Tibial nerve (tissue), 4 donors: ENCODE measurements around the gene MGMT. TPM values are rescaled to one million over a fixed set of nuclear protein-coding genes. Genes with fewer than 3 reads are reported as not detected.

Experiments
- DNase-seq, 2 donors: peaks; one replicate each; pipeline ENCODE4 v3.0.0-alpha.2; 2019; ENCODE audit warnings: low spot score in 2 of 2
- H3K27ac ChIP-seq, 4 donors: fragments of 200-600 bp; sonication (generic) in 3 of 4; one replicate each; pipeline ENCODE4 v1.5.1; 2017 to 2019; ENCODE audit warnings: mild to moderate bottlenecking in 1 of 4
- H3K27me3 ChIP-seq, 2 donors: fragments of 200-600 bp; sonication (generic) in 1 of 2; one replicate each; pipeline versions ENCODE4 v1.5.1 to v1.6.0; 2017 to 2019
- H3K36me3 ChIP-seq, 3 donors: fragments of 200-600 bp; sonication (generic); one replicate each; pipeline ENCODE4 v1.5.1; 2018 to 2019
- H3K4me1 ChIP-seq, 4 donors: fragments of 200-600 bp; sonication (generic) in 3 of 4; one replicate each; pipeline ENCODE4 v1.5.1; 2017 to 2019
- H3K4me3 ChIP-seq, 4 donors: fragments of 200-600 bp; sonication (generic) in 3 of 4; one replicate each; pipeline ENCODE4 v1.5.1; 2017 to 2019; ENCODE audit warnings: mild to moderate bottlenecking in 1 of 4, moderate library complexity in 1 of 4
- H3K9me3 ChIP-seq, 4 donors: fragments of 200-600 bp; sonication (generic) in 3 of 4; one replicate each; pipeline ENCODE4 v1.5.1; 2017 to 2019
- EP300 ChIP-seq, 2 donors: sonication (generic); formaldehyde crosslinking; IDR thresholded peaks; one replicate each; pipeline ENCODE4 v1.6.1; 2017; ENCODE audit warnings: antibody characterized with exemption in 2 of 2, mild to moderate bottlenecking in 1 of 2
- POLR2A ChIP-seq, 2 donors: fragments of 450-650 bp; IDR thresholded peaks; one replicate each; pipeline ENCODE4 v1.6.1; 2017; ENCODE audit warnings: antibody characterized with exemption in 2 of 2, mild to moderate bottlenecking in 2 of 2, moderate library complexity in 2 of 2
- WGBS, 2 donors: methylation state at CpG; one replicate each; pipeline ENCODE4 v1.1.5; 2018; 5-methylcytosine and 5-hydroxymethylcytosine counted together
- total RNA-seq, 4 donors: library from RNA; depleted of rRNA; stranded (reverse); fragments of >200 nt; gene quantifications; one replicate each; pipeline ENCODE4 v1.1.0, GENCODE V29; 2016
- TF ChIP-seq, protein P1 (sequence below), 5 experiments: fragments of 200-600 bp in 3 of 5; fragments of 450-650 bp in 2 of 5; sonication (generic) in 3 of 5; IDR thresholded peaks; one replicate each; pipeline ENCODE4 v1.5.1; 2016 to 2019; ENCODE audit warnings: antibody characterized with exemption in 5 of 5, mild to moderate bottlenecking in 3 of 5, moderate library complexity in 2 of 5

Gene MGMT
- total RNA-seq, 4 donors from 2014 or later, result 26.1 to 39.1 (median 33.7) TPM

DNA sequence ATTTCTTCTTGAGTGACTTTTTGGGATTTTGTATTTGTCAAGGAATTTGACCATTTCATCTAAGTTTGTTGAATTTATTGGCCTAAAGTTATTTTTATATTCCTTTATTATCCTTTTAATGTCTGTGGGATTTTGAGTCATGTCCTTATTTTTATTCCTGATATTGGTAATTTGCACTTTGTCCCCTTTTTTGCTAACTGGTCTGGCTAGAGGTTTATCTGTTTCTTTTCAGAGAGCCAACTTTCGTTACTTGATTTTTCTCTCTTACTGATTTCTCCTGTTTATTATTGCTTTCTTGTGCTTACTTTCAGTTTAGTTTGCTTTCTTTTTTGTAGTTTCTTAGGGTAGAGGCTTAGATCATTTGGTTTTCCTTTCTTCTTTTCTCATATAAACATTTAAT, 14.6 kb downstream of the MGMT start:
- peaks cover 0 to 53% (median 15%) of the 10 kb centered on the region in 4 donors for H3K9me3 ChIP-seq
- peaks cover 0 to 34% (median 0%) of the 10 kb centered on the region in 3 donors for H3K36me3 ChIP-seq
- WGBS, 2 donors, result 93 to 97% methylated on average over 1 of the region's 1 CpG
- no peak overlapping the region for H3K4me3 ChIP-seq
- H3K27ac ChIP-seq, result no peak overlapping the region
- H3K27me3 ChIP-seq, result no peaks in the 10 kb centered on the region
- no peak for TF ChIP-seq EP300 (IDR thresholded peaks at IDR 0.05)
- TF ChIP-seq POLR2A (IDR thresholded peaks at IDR 0.05), result no peak
- TF ChIP-seq, protein P1, sequence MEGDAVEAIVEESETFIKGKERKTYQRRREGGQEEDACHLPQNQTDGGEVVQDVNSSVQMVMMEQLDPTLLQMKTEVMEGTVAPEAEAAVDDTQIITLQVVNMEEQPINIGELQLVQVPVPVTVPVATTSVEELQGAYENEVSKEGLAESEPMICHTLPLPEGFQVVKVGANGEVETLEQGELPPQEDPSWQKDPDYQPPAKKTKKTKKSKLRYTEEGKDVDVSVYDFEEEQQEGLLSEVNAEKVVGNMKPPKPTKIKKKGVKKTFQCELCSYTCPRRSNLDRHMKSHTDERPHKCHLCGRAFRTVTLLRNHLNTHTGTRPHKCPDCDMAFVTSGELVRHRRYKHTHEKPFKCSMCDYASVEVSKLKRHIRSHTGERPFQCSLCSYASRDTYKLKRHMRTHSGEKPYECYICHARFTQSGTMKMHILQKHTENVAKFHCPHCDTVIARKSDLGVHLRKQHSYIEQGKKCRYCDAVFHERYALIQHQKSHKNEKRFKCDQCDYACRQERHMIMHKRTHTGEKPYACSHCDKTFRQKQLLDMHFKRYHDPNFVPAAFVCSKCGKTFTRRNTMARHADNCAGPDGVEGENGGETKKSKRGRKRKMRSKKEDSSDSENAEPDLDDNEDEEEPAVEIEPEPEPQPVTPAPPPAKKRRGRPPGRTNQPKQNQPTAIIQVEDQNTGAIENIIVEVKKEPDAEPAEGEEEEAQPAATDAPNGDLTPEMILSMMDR (IDR thresholded peaks at IDR 0.05), result no peak
- H3K4me1 ChIP-seq, result no peaks in the 10 kb centered on the region
- DNase-seq, result no peak

DNA sequence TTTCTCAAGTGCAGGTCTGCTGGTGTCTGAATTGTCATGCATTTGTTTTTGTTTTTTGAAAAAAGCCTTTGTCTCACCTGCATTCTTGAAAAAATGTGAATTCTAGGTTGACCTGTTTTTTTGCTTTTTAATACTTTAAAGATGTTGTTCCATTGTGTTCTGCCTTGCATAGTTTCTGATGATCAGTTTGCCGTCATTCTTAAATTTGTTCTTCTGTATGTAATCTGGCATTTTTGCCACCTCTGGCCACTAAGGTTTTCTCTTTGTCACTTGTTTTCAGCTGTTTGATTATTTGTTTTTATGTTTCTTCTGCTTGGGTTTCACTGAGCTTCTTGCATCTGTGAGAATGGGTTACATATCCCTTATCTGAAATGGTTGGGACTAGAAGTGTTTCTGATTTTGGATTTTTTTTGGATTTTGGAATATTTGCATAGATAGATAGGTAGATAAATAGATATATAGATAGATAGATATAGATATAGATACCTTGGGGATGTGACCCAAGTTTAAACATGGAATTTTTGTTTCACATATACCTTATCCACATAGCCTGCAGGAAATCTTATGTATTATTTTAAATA, 16.5 kb downstream of the MGMT start:
- no peak for DNase-seq
- Histone ChIP-seq H3K27ac (no peak overlapping the region), H3K36me3 (peaks cover 0 to 15% (median 0%) of the 10 kb centered on the region in 3 donors), H3K27me3 (no peaks in the 10 kb centered on the region), H3K9me3 (peaks cover 0 to 53% (median 15%) of the 10 kb centered on the region in 4 donors), H3K4me3 (no peak overlapping the region), H3K4me1 (no peaks in the 10 kb centered on the region)
- TF ChIP-seq, protein P1 (IDR thresholded peaks at IDR 0.05), result no peak
- TF ChIP-seq EP300 (IDR thresholded peaks at IDR 0.05), result no peak
- 100% methylated on average over 1 of the region's 1 CpG for WGBS, 2 donors

DNA sequence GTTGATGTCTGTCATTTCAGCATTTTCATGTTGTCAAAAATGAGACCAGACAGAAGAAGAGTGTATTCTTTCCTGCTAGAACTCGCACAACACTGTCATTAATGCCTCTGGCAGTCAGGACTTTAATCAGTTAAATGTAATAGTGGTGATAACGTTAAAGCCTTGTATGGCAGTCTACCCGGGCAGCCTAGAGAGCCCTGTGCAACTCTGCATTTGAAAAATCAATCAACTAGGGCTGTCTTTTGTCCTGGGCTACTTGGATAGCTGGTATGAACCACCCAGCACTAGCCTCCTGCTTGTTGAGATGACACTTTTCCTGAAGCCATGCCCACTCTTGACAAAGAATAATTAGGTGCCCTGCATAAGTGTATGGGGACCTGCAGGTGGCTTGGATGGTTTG, 19.8 kb downstream of the MGMT start:
- H3K9me3 ChIP-seq, result peaks cover 0 to 61% (median 26%) of the 10 kb centered on the region in 4 donors
- no peak overlapping the region for H3K4me3 ChIP-seq
- no peaks in the 10 kb centered on the region for H3K27me3 ChIP-seq
- no peaks in the 10 kb centered on the region for H3K4me1 ChIP-seq
- 29 to 32% methylated on average over 3 of the region's 3 CpGs for WGBS, 2 donors
- no peaks in the 10 kb centered on the region for H3K36me3 ChIP-seq
- TF ChIP-seq, protein P1 (IDR thresholded peaks at IDR 0.05), result no peak
- no peak for TF ChIP-seq EP300 (IDR thresholded peaks at IDR 0.05)
- TF ChIP-seq POLR2A (IDR thresholded peaks at IDR 0.05), result no peak
- DNase-seq, result no peak
- no peak overlapping the region for H3K27ac ChIP-seq

DNA sequence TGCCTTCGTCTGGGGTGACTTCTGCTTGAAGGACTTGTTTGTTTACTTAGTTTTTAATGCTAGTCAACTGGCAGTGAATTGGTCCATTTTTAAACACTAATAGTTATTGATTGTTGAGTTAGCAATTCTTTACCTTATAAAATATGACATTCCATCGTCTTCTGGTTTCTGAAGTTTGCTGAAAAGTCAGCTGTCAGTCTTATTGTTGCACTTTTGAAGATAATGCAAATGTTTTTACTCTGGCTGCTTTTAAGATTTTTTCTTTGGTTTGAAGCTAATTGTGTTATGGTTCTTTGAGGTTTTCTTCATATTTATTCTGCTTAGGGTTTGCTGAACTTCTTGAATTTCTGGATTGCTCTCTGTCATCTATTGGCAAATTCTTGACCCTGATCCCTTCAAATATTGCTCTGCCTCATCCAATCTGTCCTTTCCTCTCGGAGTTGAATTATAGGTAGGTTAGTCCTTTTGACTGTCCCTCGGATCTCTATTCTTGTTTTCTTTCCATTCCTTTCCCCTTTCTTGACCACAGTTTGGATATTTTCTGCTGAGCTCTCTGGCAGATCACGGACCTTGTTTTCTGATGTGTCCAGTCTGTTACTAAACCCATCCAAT, 24.2 kb downstream of the MGMT start:
- Histone ChIP-seq H3K4me1 (no peaks in the 10 kb centered on the region), H3K36me3 (peaks cover 0 to 8% (median 0%) of the 10 kb centered on the region in 3 donors), H3K27ac (no peak overlapping the region), H3K4me3 (no peak overlapping the region), H3K9me3 (peaks cover 0 to 36% (median 19%) of the 10 kb centered on the region in 4 donors), H3K27me3 (no peaks in the 10 kb centered on the region)
- TF ChIP-seq EP300 (IDR thresholded peaks at IDR 0.05) (no peak), POLR2A (IDR thresholded peaks at IDR 0.05) (no peak)
- TF ChIP-seq, protein P1 (IDR thresholded peaks at IDR 0.05), result no peak
- 94 to 95% methylated on average over 5 of the region's 5 CpGs for WGBS, 2 donors
- no peak for DNase-seq

DNA sequence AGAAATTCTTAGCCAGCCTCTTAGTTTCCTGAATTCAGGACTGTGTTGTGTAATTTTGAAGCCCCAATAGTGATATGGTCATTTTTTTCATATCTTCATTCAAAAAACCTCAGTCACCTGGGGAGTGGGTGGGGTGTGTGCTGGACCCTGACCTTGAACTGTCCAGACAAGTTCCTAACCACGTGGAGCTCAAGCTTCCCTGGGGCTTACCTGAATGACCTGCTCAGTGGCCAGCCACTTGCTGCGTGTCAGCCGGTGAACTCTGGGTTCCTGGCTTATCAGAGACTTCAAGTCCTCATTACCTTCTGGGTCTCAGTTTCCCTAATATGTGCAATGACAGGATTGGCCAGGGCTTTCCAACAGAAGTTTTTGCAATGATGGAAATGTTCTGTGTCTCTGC, 27.1 kb downstream of the MGMT start:
- H3K27me3 ChIP-seq, result no peaks in the 10 kb centered on the region
- 83 to 93% methylated on average over 3 of the region's 3 CpGs for WGBS, 2 donors
- DNase-seq, result no peak
- no peak overlapping the region for H3K4me3 ChIP-seq
- no peaks in the 10 kb centered on the region for H3K4me1 ChIP-seq
- peaks cover 0 to 31% (median 0%) of the 10 kb centered on the region in 3 donors for H3K36me3 ChIP-seq
- H3K9me3 ChIP-seq, result peaks cover 0 to 35% (median 19%) of the 10 kb centered on the region in 4 donors
- TF ChIP-seq EP300 (IDR thresholded peaks at IDR 0.05) (no peak), POLR2A (IDR thresholded peaks at IDR 0.05) (no peak)
- TF ChIP-seq, protein P1 (IDR thresholded peaks at IDR 0.05), result no peak
- H3K27ac ChIP-seq, result no peak overlapping the region
